GM18868 (cell line): Measurements from ENCODE around the gene PCBP3.

ENCODE experiments used
- ATAC-seq: cut with Tn5 transposase; IDR thresholded peaks from one replicate; pipeline ENCODE4 v1.9.1; 2021; ENCODE audit warnings: mild to moderate bottlenecking, moderate library complexity; ENCODE audit not compliant: unreplicated experiment

Gene PCBP3

GRCh38 chr21:45985471-45986315, 342.2 kb downstream of the PCBP3 start:
- no peak for ATAC-seq

GRCh38 chr21:45986316-45987051, 343.0 kb downstream of the PCBP3 start:
- ATAC-seq = no peak

- ATAC-seq = no peak
Measured at GRCh38 chr21:45987121-45987711, 343.7 kb downstream of the PCBP3 start.

GRCh38 chr21:45988366-45989347, 345.1 kb downstream of the PCBP3 start:
- ATAC-seq = no peak

GRCh38 chr21:45989355-45990048, 346.0 kb downstream of the PCBP3 start:
- no peak for ATAC-seq

- no peak for ATAC-seq
Measured at GRCh38 chr21:45990049-45990711, 346.7 kb downstream of the PCBP3 start.

- no peak for ATAC-seq
Measured at GRCh38 chr21:45990741-45991605, 347.4 kb downstream of the PCBP3 start.

GRCh38 chr21:45991606-45992300, 348.2 kb downstream of the PCBP3 start:
- no peak for ATAC-seq
